Measurements from ENCODE around the gene ZNF394.

- no peak for TF ChIP-seq CTCF (IDR thresholded peaks at IDR 0.05)
- TF ChIP-seq POLR2AphosphoS5 (IDR thresholded peaks at IDR 0.05), result no peak
- TF ChIP-seq POLR2A (IDR thresholded peaks at IDR 0.05), result no peak
- no peak for TF ChIP-seq EP300 (IDR thresholded peaks at IDR 0.05; ENCODE audit: low read depth)
Measured at GRCh38 chr7:99500637-99501009, 542 bp upstream of the ZNF394 start.
